NCI-H2107 (cell line): ENCODE data around the gene C1orf185.
"Not testable (repeated sequence)": the region's sequence is repeated elsewhere in the genome, so short reads cannot be mapped to it uniquely, and the experiment has no call there.

Source experiments
- DNase-seq: peaks from one replicate; lab custom pipeline; 2025; lab: John Stamatoyannopoulos, UW

C1orf185 gene

GRCh38 chr1:51101976-51102375 is at the start of gene C1orf185:
Gene C1orf185, plus strand, starts transcription at chr1:51102228. Its CDS starts 6 bp downstream, at chr1:51102234.
- DNase-seq = no peak

- no peak for DNase-seq
Observed at GRCh38 chr1:51058858-51059257, 43.2 kb upstream of the C1orf185 start.

GRCh38 chr1:51061231-51061918 is 40.7 kb upstream of the C1orf185 start:
- DNase-seq = no peak

- DNase-seq = no peak
Observed at GRCh38 chr1:51063121-51063520, 38.9 kb upstream of the C1orf185 start.

- no peak for DNase-seq
Observed at GRCh38 chr1:51070011-51070410, 32.0 kb upstream of the C1orf185 start.

- no peak for DNase-seq
Observed at GRCh38 chr1:51070640-51071039, 31.4 kb upstream of the C1orf185 start.

- no peak for DNase-seq
Observed at GRCh38 chr1:51071291-51072042, 30.6 kb upstream of the C1orf185 start.

- no peak for DNase-seq
Observed at GRCh38 chr1:51072043-51072439, 30.0 kb upstream of the C1orf185 start.

GRCh38 chr1:51072651-51073050 is 29.4 kb upstream of the C1orf185 start:
- no peak for DNase-seq

GRCh38 chr1:51073456-51073855 is 28.6 kb upstream of the C1orf185 start:
- no peak for DNase-seq

GRCh38 chr1:51086496-51087271 is 15.3 kb upstream of the C1orf185 start:
- DNase-seq = no peak

- no peak for DNase-seq
Observed at GRCh38 chr1:51088474-51088873, 13.6 kb upstream of the C1orf185 start.

- no peak for DNase-seq
Observed at GRCh38 chr1:51093581-51093980, 8.4 kb upstream of the C1orf185 start.

- no peak for DNase-seq
Observed at GRCh38 chr1:51097171-51097570, 4.9 kb upstream of the C1orf185 start.

- no peak for DNase-seq
Observed at GRCh38 chr1:51100264-51100880, 1.7 kb upstream of the C1orf185 start.

GRCh38 chr1:51114137-51114536 is 12.1 kb downstream of the C1orf185 start:
- DNase-seq = no peak

GRCh38 chr1:51115714-51116404 is 13.8 kb downstream of the C1orf185 start:
- no peak for DNase-seq

- DNase-seq = no peak
Observed at GRCh38 chr1:51119331-51119730, 17.3 kb downstream of the C1orf185 start.

- no peak for DNase-seq
Observed at GRCh38 chr1:51120629-51121028, 18.6 kb downstream of the C1orf185 start.

- not testable (repeated sequence) for DNase-seq
Observed at GRCh38 chr1:51127152-51127551, 25.1 kb downstream of the C1orf185 start.

- no peak for DNase-seq
Observed at GRCh38 chr1:51131185-51131584, 29.2 kb downstream of the C1orf185 start.

GRCh38 chr1:51133045-51133444 is 31.0 kb downstream of the C1orf185 start:
- DNase-seq = no peak
